GM12891 (cell line): Measurements from ENCODE around the gene DGKI.

ENCODE experiments used
- POLR2A ChIP-seq: IDR thresholded peaks from 2 replicates; pipeline ENCODE4 v1.6.1; 2011; ENCODE audit warnings: low read depth, low read length, control low read depth
- POLR2AphosphoS5 ChIP-seq: IDR thresholded peaks from 2 replicates; pipeline ENCODE4 v1.6.1; 2011; ENCODE audit warnings: low read depth, low read length, control low read depth

DNA sequence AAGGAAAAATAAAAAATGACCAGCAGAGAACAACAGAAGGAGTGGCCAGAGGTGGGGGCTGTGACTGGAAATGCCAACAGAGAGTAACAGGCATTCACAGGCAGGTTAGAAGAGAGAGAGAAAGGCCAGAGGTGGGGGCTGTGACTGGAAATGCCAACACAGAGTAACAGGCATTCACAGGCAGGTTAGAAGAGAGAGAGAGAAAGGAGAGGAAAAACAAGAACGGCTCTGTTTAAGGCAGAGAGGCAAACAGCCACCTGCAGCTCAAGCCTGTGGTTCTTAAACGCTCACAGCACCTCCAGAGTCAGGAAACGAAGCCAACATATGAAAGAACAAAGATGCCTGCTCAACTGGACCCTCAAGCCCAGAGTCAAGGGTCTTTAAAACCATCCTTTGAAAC, 39.5 kb upstream of the DGKI start:
- no peak for TF ChIP-seq POLR2A
- no peak for TF ChIP-seq POLR2AphosphoS5
